Measurements from ENCODE around the gene ACTG1.

GRCh38 chr17:81557276-81558114 is 44.9 kb upstream of the ACTG1 start:
- TF ChIP-seq POLR2A (IDR thresholded peaks at IDR 0.05) (no peak), CTCF (IDR thresholded peaks at IDR 0.05) (no peak)

Data from thyroid gland (tissue), 4 donors.